SU-DHL-6 (cell line): ENCODE results near the gene ANKRD60.

Experiments
- H2AFZ ChIP-seq: fragments of 200-600 bp; sonication (generic); 2 replicates; pipeline ENCODE4 v1.6.1; 2014; ENCODE audit warnings: low read depth, mild to moderate bottlenecking, moderate library complexity, mixed read lengths, antibody characterized with exemption, low read length; ENCODE audit not compliant: severe bottlenecking
- H3F3A ChIP-seq: fragments of 200-600 bp; shearing (Covaris generic); 2 replicates; pipeline ENCODE4 v1.6.0; 2016; ENCODE audit warnings: antibody characterized with exemption, mild to moderate bottlenecking; ENCODE audit not compliant: insufficient read depth
- H3K27ac ChIP-seq: fragments of 200-600 bp; sonication (generic); 2 replicates; pipeline ENCODE4 v1.5.1; 2016; ENCODE audit warnings: low read depth, mild to moderate bottlenecking, low read length, moderate library complexity, mixed read lengths
- H3K27me3 ChIP-seq: fragments of 200-600 bp; sonication (generic), shearing (Covaris generic); 2 replicates; pipeline ENCODE4 v1.6.0; 2014; ENCODE audit warnings: mild to moderate bottlenecking, low read length
- H3K36me3 ChIP-seq: fragments of 200-600 bp; sonication (generic); 2 replicates; pipeline ENCODE4 v1.6.1; 2014; ENCODE audit warnings: mild to moderate bottlenecking, low read length, mixed read lengths
- H3K4me2 ChIP-seq: fragments of 300-600, 200-600 bp; shearing (Covaris generic), sonication (generic); 2 replicates; pipeline ENCODE4 v1.6.0; 2014; ENCODE audit warnings: low read length, low read depth, mild to moderate bottlenecking; ENCODE audit not compliant: poor library complexity, severe bottlenecking
- H3K4me3 ChIP-seq: fragments of 200-600 bp; sonication (generic); 2 replicates; pipeline ENCODE4 v1.5.1; 2014; ENCODE audit warnings: antibody characterized with exemption, low read length, mild to moderate bottlenecking, mixed read lengths; ENCODE audit not compliant: insufficient read depth, poor library complexity, severe bottlenecking
- H3K79me2 ChIP-seq: fragments of 200-600 bp; sonication (generic); 2 replicates; pipeline ENCODE4 v1.6.1; 2014; ENCODE audit warnings: mild to moderate bottlenecking, low read length, moderate library complexity; ENCODE audit not compliant: insufficient read depth
- H3K9ac ChIP-seq: fragments of 200-600 bp; sonication (generic); 2 replicates; pipeline ENCODE4 v1.7.0; 2014; ENCODE audit warnings: mild to moderate bottlenecking, low read length
- H3K9me2 ChIP-seq: fragments of 200-600 bp; sonication (generic); replicated peaks from 2 replicates; pipeline ENCODE4 v1.6.1; 2014; ENCODE audit warnings: low read length; ENCODE audit not compliant: insufficient read depth
- H3K9me3 ChIP-seq: fragments of 200-600 bp; sonication (generic); 2 replicates; pipeline ENCODE4 v1.6.1; 2014; ENCODE audit warnings: low read length, mixed read lengths; ENCODE audit not compliant: insufficient read depth
- H4K20me1 ChIP-seq: fragments of 200-600 bp; sonication (generic); 2 replicates; pipeline ENCODE4 v1.6.1; 2014; ENCODE audit warnings: low read depth, mild to moderate bottlenecking, antibody characterized with exemption, low read length, moderate library complexity, mixed read lengths
- CTCF ChIP-seq: fragments of 200-600 bp; sonication (generic); IDR thresholded peaks from one replicate; pipeline ENCODE4 v1.5.1; 2017; ENCODE audit warnings: antibody characterized with exemption, mild to moderate bottlenecking, low read length, moderate library complexity; ENCODE audit not compliant: insufficient read depth, poor library complexity, severe bottlenecking
- EZH2phosphoT487 ChIP-seq: fragments of 200-600 bp; sonication (generic), shearing (Covaris generic); conservative IDR thresholded peaks from 2 replicates; pipeline ENCODE4 v1.6.1; 2018; ENCODE audit warnings: mild to moderate bottlenecking, antibody characterized with exemption, low read length, moderate library complexity, mixed read lengths

Gene ANKRD60

GRCh38 chr20:58235010-58235409 is 6.6 kb upstream of the ANKRD60 start:
- H3K9me2 ChIP-seq: no peaks in the 10 kb centered on the region
- H3K4me3 ChIP-seq: no peak overlapping the region
- no peak overlapping the region for H2AFZ ChIP-seq
- H3K9me3 ChIP-seq: no peaks in the 10 kb centered on the region
- H4K20me1 ChIP-seq: no peaks in the 10 kb centered on the region
- H3K9ac ChIP-seq: no peak overlapping the region
- no peak for TF ChIP-seq CTCF
- TF ChIP-seq EZH2phosphoT487: no peak
- H3K27ac ChIP-seq: no peak overlapping the region
- H3K27me3 ChIP-seq: no peaks in the 10 kb centered on the region
- H3K36me3 ChIP-seq: no peaks in the 10 kb centered on the region
- H3K4me2 ChIP-seq: no peak overlapping the region
- peaks cover 8% of the 10 kb centered on the region; the same call in 1 of the 2 replicates for H3F3A ChIP-seq
- H3K79me2 ChIP-seq: no peaks in the 10 kb centered on the region

DNA sequence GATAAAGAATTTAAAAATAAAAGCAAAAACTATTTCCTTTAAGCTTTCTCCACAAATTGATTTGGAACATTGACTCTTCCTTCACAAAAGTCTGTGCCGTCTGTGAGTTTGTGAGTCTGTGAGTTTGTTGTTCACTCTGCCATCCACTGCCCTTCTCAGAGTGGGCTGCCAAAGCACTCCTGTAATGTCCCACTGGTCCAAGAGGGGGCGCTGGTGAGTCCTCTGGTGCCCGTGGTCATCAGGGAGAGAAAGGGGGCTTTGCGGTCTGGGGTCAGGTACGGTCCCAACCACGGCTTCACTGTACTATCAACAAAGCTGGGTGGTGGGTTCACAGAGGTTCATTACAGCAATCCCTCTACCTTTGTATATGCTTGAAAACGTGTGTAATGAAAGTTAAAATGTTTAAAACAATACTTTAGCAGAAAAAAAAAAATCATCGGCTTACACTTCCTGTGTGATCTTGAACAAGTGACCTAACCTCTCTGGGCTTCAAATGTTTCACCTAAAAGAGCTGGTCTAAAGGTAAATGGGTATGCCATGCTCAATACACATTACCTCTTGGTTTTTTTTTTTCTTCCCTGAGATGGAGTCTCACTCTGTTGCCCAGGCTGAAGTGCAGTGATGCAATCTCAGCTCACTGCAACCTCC is 5.6 kb upstream of the ANKRD60 start:
- Histone ChIP-seq H3K36me3 (no peaks in the 10 kb centered on the region), H3K27ac (no peak overlapping the region), H3K9me2 (no peaks in the 10 kb centered on the region), H4K20me1 (no peaks in the 10 kb centered on the region), H3K4me3 (no peak overlapping the region), H3K9me3 (no peaks in the 10 kb centered on the region), H3K4me2 (no peak overlapping the region), H3K79me2 (no peaks in the 10 kb centered on the region), H3K9ac (no peak overlapping the region), H3K27me3 (no peaks in the 10 kb centered on the region), H2AFZ (no peak overlapping the region), H3F3A (peaks cover 8% of the 10 kb centered on the region; the same call in 1 of the 2 replicates)
- TF ChIP-seq EZH2phosphoT487: no peak
- peak; percentile 69 for TF ChIP-seq CTCF

- Histone ChIP-seq H3K9me3 (no peaks in the 10 kb centered on the region), H3K4me3 (no peak overlapping the region), H2AFZ (no peak overlapping the region), H3K79me2 (no peaks in the 10 kb centered on the region), H3K36me3 (no peaks in the 10 kb centered on the region), H4K20me1 (no peaks in the 10 kb centered on the region), H3F3A (peaks cover 8% of the 10 kb centered on the region; the same call in 1 of the 2 replicates), H3K4me2 (no peak overlapping the region), H3K9ac (no peak overlapping the region), H3K27me3 (no peaks in the 10 kb centered on the region), H3K27ac (no peak overlapping the region), H3K9me2 (no peaks in the 10 kb centered on the region)
- TF ChIP-seq EZH2phosphoT487 (no peak), CTCF (no peak)
Observed at GRCh38 chr20:58233393-58233792, 4.9 kb upstream of the ANKRD60 start.
